Measurements from ENCODE around the gene TACO1.

- TF ChIP-seq CTCF (IDR thresholded peaks at IDR 0.05; ENCODE audit: extremely low read depth in 1 of 2, insufficient read depth in 1 of 2, low read depth in 1 of 2, low read length in 2 of 2), result no peak
- TF ChIP-seq POLR2AphosphoS5 (IDR thresholded peaks at IDR 0.05; ENCODE audit: insufficient read depth, low read depth, low read length), result no peak
- TF ChIP-seq EZH2 (IDR thresholded peaks at IDR 0.05; ENCODE audit: borderline replicate concordance, low read depth, low read length, severe bottlenecking), result no peak
- no peak for TF ChIP-seq POLR2A (IDR thresholded peaks at IDR 0.05; ENCODE audit: low read depth, low read length)
- no peak for TF ChIP-seq GATA2 (IDR thresholded peaks at IDR 0.05; ENCODE audit: insufficient read depth, insufficient read length, low read depth, low read length)
- TF ChIP-seq JUN (IDR thresholded peaks at IDR 0.05; ENCODE audit: borderline replicate concordance, insufficient read depth, insufficient read length, low read depth), result no peak
- TF ChIP-seq MAX (IDR thresholded peaks at IDR 0.05; ENCODE audit: insufficient read depth, insufficient read length), result no peak
- TF ChIP-seq FOS (IDR thresholded peaks at IDR 0.05; ENCODE audit: borderline replicate concordance, insufficient read depth, low read length), result no peak
- TF ChIP-seq MYC (IDR thresholded peaks at IDR 0.05; ENCODE audit: low read depth, low read length), result no peak
Observed at GRCh38 chr17:63631626-63632025, 30.9 kb downstream of the TACO1 start.
